ENCODE data around the gene PDE7B. TPM values are rescaled to one million over a fixed set of nuclear protein-coding genes. Genes with fewer than 3 reads are reported as not detected.

Gene PDE7B
- total and polyA plus RNA-seq, 7 donors = 1.9 to 4.6 (median 2.7) TPM

DNA sequence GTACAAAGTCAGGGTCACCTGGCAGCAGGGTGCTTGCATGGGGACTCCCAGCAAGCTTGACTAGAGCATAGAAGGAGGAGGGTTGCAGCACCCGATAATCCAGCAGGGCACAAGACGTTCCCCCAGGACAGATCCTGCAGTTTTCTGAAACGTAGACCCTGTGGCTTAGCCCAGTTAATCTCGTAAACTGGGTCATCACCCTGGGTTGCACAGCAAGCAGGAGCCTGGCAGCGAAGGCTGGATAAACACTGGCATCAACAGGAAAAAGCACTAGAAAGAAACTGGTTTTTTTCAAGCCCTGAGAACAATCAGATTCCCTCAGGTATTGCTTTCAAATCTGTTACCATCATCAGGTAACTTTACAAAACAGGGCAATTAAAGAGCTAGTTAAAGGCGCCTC, 92.6 kb downstream of the PDE7B start:
- Histone ChIP-seq H3K9me3 (no peaks in the 10 kb centered on the region), H3K27ac (no peak overlapping the region), H3K4me3 (no peak overlapping the region), H3K36me3 (ENCODE audit: insufficient read depth in 1 of 2, low read depth in 1 of 2) (no peaks in the 10 kb centered on the region), H3K27me3 (ENCODE audit: insufficient read depth in 3 of 3, low read length in 2 of 3) (no peaks in the 10 kb centered on the region), H3K4me1 (no peaks in the 10 kb centered on the region)
- WGBS, 3 donors = 58 to 80% (median 64%) methylated on average over 6 of the region's 6 CpGs
- no peak for TF ChIP-seq CTCF (IDR thresholded peaks at IDR 0.05)
- intact Hi-C loops (cut with DNase I) = no loop called here
- DNase-seq (no peak), ATAC-seq (no peak)

DNA sequence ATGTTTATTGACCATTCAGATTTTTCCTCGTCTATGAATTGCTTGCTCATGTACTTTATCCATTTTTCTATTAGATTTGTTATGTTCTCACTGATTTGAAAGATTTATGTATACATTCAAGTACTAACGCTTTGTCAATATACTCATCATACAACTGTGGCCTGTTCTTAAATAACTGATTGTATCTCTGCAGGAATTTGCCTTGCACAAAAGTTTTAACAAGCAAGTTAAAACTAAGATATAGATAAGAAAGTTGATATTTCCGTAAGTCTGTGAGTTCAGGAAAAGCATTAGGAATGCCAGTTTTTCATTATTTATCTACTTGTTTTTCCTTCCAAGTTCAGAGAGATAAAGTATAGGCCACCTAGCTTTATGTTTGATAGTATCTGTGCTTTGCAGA, 95.2 kb downstream of the PDE7B start:
- 93 to 95% (median 94%) methylated on average over 3 of the region's 3 CpGs for WGBS, 3 donors
- ATAC-seq = no peak
- intact Hi-C loops (cut with DNase I) = no loop called here

DNA sequence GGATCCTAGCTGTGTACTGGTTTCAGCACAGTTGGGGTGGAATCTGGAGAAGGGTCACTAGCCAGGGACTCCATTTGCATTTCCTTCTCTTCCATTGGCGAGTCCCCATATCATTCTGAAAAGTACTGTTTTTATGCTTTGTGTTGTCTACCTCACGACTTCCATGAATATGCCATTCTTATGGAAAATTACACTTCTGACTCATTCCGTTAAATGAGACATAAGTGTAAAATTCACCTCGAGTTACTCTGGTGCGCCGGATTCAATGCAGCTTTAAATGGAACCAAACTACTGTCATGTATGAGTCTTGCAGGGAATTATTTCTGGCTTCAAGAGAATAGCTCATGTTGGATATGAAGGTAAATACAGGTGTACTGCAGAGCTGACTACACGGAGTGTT, 99.2 kb downstream of the PDE7B start:
- Histone ChIP-seq H3K9me3 (no peaks in the 10 kb centered on the region), H3K4me3 (no peak overlapping the region), H3K27ac (no peak overlapping the region), H3K27me3 (ENCODE audit: insufficient read depth in 3 of 3, low read length in 2 of 3) (no peaks in the 10 kb centered on the region), H3K4me1 (no peaks in the 10 kb centered on the region), H3K36me3 (ENCODE audit: insufficient read depth in 1 of 2, low read depth in 1 of 2) (no peaks in the 10 kb centered on the region)
- DNase-seq (no peak), ATAC-seq (no peak)
- intact Hi-C loops (cut with DNase I) = no loop called here
- WGBS, 3 donors = 81 to 93% (median 92%) methylated on average over 7 of the region's 7 CpGs
- TF ChIP-seq CTCF (IDR thresholded peaks at IDR 0.05) = no peak

More for the DNA sequence above, 95.2 kb downstream of the PDE7B start:
- Histone ChIP-seq H3K27ac (no peak overlapping the region), H3K4me3 (no peak overlapping the region), H3K27me3 (ENCODE audit: insufficient read depth in 3 of 3, low read length in 2 of 3) (no peaks in the 10 kb centered on the region), H3K4me1 (no peaks in the 10 kb centered on the region), H3K9me3 (no peaks in the 10 kb centered on the region), H3K36me3 (ENCODE audit: insufficient read depth in 1 of 2, low read depth in 1 of 2) (no peaks in the 10 kb centered on the region)
- no peak for DNase-seq
- no peak for TF ChIP-seq CTCF (IDR thresholded peaks at IDR 0.05)

- no peaks in the 10 kb centered on the region for H3K9me3 ChIP-seq
- ATAC-seq (no peak), DNase-seq (no peak)
- TF ChIP-seq CTCF (IDR thresholded peaks at IDR 0.05) = no peak
- H3K4me3 ChIP-seq = no peak overlapping the region
- intact Hi-C loops (cut with DNase I) = no loop called here
- 92 to 100% (median 94%) methylated on average over 1 of the region's 1 CpG for WGBS, 3 donors
- H3K27ac ChIP-seq = no peak overlapping the region
- H3K27me3 ChIP-seq (ENCODE audit: insufficient read depth in 3 of 3, low read length in 2 of 3) = no peaks in the 10 kb centered on the region
- no peaks in the 10 kb centered on the region for H3K4me1 ChIP-seq
- H3K36me3 ChIP-seq (ENCODE audit: insufficient read depth in 1 of 2, low read depth in 1 of 2) = no peaks in the 10 kb centered on the region
Observed at GRCh38 chr6:135951169-135951568, 99.7 kb downstream of the PDE7B start.

DNA sequence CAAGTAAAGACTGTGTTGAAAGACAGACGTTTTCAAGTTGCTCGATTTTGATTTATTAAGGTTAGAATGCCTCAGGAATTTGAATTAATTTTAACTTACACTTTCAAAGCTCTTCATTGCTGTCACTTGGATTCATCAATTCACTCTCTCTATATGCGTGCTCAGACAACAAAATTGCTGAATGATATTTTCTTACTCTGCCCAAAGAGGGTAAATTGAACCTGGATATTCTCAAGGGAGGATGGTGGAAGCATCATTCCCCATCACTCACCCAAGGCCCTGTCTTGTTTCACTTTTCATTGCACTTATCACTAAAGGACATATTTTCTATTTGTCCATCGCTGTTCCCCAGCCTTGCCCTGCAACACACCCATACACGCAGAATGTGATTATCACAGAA, 102.3 kb downstream of the PDE7B start:
- DNase-seq (no peak), ATAC-seq (no peak)
- H3K4me1 ChIP-seq = no peaks in the 10 kb centered on the region
- H3K27me3 ChIP-seq (ENCODE audit: insufficient read depth in 3 of 3, low read length in 2 of 3) = no peaks in the 10 kb centered on the region
- H3K36me3 ChIP-seq (ENCODE audit: insufficient read depth in 1 of 2, low read depth in 1 of 2) = no peaks in the 10 kb centered on the region
- H3K27ac ChIP-seq = no peak overlapping the region
- no peak for TF ChIP-seq CTCF (IDR thresholded peaks at IDR 0.05)
- intact Hi-C loops (cut with DNase I) = no loop called here
- 79 to 93% (median 91%) methylated on average over 5 of the region's 5 CpGs for WGBS, 3 donors
- no peaks in the 10 kb centered on the region for H3K9me3 ChIP-seq
- no peak overlapping the region for H3K4me3 ChIP-seq

All from psoas muscle (tissue), 8 donors.